Keratinocyte (primary cell): ENCODE measurements around the gene MX1. TPM values are rescaled to one million over a fixed set of nuclear protein-coding genes. Genes with fewer than 3 reads are reported as not detected.

ENCODE experiments used
- DNase-seq: peaks from one replicate; pipeline ENCODE4 v3.0.0-alpha.2; 2011; ENCODE audit warnings: low read depth, missing footprints, low spot score
- FAIRE-seq: peaks from 2 replicates; lab custom pipeline; 2011; peaks lifted over from hg19 to GRCh38; lab: Jason Lieb, UNC
- H2AFZ ChIP-seq: 2 replicates; pipeline ENCODE4 v1.6.0; 2012; ENCODE audit warnings: low read length, control low read depth, inconsistent platforms; ENCODE audit not compliant: control insufficient read depth
- H3K27ac ChIP-seq: 2 replicates; pipeline ENCODE4 v1.5.1; 2011; ENCODE audit warnings: low read length; ENCODE audit not compliant: control insufficient read depth, insufficient read depth
- H3K27me3 ChIP-seq: 3 replicates; pipeline ENCODE4 v1.6.0; 2011; ENCODE audit warnings: low read length; ENCODE audit not compliant: control insufficient read depth, insufficient read depth; ENCODE audit errors: extremely low read depth
- H3K36me3 ChIP-seq, 2 experiments: 2 replicates in 1 of 2; 3 replicates in 1 of 2; pipeline ENCODE4 v1.5.1; 2011; ENCODE audit warnings: low read length in 2 of 2, mild to moderate bottlenecking in 1 of 2; ENCODE audit not compliant: control insufficient read depth in 2 of 2, insufficient read depth in 2 of 2; ENCODE audit errors: extremely low read depth in 1 of 2
- H3K4me1 ChIP-seq: 3 replicates; pipeline ENCODE4 v1.5.1; 2011; ENCODE audit warnings: low read length; ENCODE audit not compliant: control insufficient read depth, insufficient read depth; ENCODE audit errors: extremely low read depth
- H3K4me2 ChIP-seq: 3 replicates; pipeline ENCODE4 v1.6.0; 2011; ENCODE audit warnings: low read depth, low read length; ENCODE audit not compliant: control insufficient read depth, insufficient read depth; ENCODE audit errors: extremely low read depth
- H3K4me3 ChIP-seq, 3 experiments: fragments of 200-600 bp in 1 of 3; sonication (generic) in 1 of 3; 2 replicates in 2 of 3; 3 replicates in 1 of 3; pipeline ENCODE4 v1.5.1; 2011 to 2016; ENCODE audit warnings: low read length in 3 of 3, mild to moderate bottlenecking in 3 of 3, control low read depth in 2 of 3, inconsistent platforms in 1 of 3, low read depth in 1 of 3, mixed read lengths in 1 of 3, mixed run types in 1 of 3, moderate library complexity in 1 of 3; ENCODE audit not compliant: control insufficient read depth in 2 of 3, insufficient read depth in 2 of 3; ENCODE audit errors: extremely low read depth in 1 of 3
- H3K79me2 ChIP-seq: 2 replicates; pipeline ENCODE4 v1.6.0; 2012; ENCODE audit warnings: low read length; ENCODE audit not compliant: control insufficient read depth, insufficient read depth
- H3K9ac ChIP-seq: 3 replicates; pipeline ENCODE4 v1.6.0; 2011; ENCODE audit warnings: low read length; ENCODE audit not compliant: control insufficient read depth, insufficient read depth; ENCODE audit errors: extremely low read depth
- H3K9me1 ChIP-seq: 3 replicates; pipeline ENCODE4 v1.6.0; 2011; ENCODE audit warnings: low read length; ENCODE audit not compliant: control insufficient read depth, insufficient read depth; ENCODE audit errors: extremely low read depth
- H3K9me3 ChIP-seq: 2 replicates; pipeline ENCODE4 v1.5.1; 2012; ENCODE audit warnings: low read depth, low read length; ENCODE audit not compliant: control insufficient read depth
- H4K20me1 ChIP-seq: 3 replicates; pipeline ENCODE4 v1.6.0; 2011; ENCODE audit warnings: low read length; ENCODE audit not compliant: control insufficient read depth, insufficient read depth; ENCODE audit errors: extremely low read depth
- CTCF ChIP-seq, 3 experiments: IDR thresholded peaks in 1 of 3; conservative IDR thresholded peaks in 1 of 3; optimal IDR thresholded peaks in 1 of 3; 2 replicates in 2 of 3; 3 replicates in 1 of 3; pipeline versions ENCODE3 to v1.5.1; 2011; ENCODE audit warnings: low read length in 3 of 3, mild to moderate bottlenecking in 3 of 3, moderate library complexity in 2 of 3, control low read depth in 1 of 3, inconsistent platforms in 1 of 3; ENCODE audit not compliant: insufficient read depth in 2 of 3; ENCODE audit errors: extremely low read depth in 1 of 3
- EZH2 ChIP-seq: IDR thresholded peaks from one replicate; pipeline ENCODE4 v1.6.1; 2012; ENCODE audit warnings: inconsistent platforms, mild to moderate bottlenecking, low read length, moderate library complexity
- dilution Hi-C: fragments of 300-500 bp; cut with MboI; formaldehyde crosslinking; loops from one replicate; pipeline ENCODE4 v1.7.0; 2020; ENCODE audit warnings: low sequenced_read_pairs; ENCODE audit not compliant: extremely low pct_ligation_motif_present
- polyA plus RNA-seq, 5 experiments: library from polyadenylated mRNA; depleted of rRNA in 3 of 5; stranded (reverse) in 3 of 5; stranded (forward) in 1 of 5; unstranded in 1 of 5; fragments of >200 nt; gene quantifications; 1 replicate in 1 of 5; 2 replicates in 3 of 5; 3 replicates in 1 of 5; pipeline versions ENCODE4 v1.2.1 to v1.2.3, GENCODE V29; 2011 to 2012; ENCODE audit warnings: missing spikeins in 2 of 5, low read depth in 1 of 5, low replicate concordance in 1 of 5

MX1 gene
- polyA plus RNA-seq, 1 donor (not counting 4 experiments of a cell fraction or from before 2014, with no cell fraction given): 151 TPM

DNA sequence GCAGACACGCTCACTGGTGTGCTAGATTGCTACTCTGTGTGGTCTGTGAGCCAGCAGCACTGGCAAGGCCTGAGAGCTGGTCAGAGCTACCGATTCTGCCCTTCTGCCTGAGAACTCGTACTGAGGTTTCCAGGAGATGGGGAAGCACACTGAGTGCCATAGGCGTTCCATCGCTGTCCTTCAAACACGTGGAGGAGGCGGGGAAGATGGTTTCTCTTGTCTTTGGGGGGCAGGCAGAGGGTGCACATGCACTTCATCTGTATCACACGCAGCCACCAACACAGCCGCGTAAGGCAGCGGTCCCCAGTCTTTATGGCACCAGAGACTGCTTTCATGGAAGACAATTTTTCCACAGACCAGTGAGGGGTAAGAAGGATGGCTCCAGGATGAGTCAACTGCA, 23.8 kb upstream of the MX1 start:
- Histone ChIP-seq H4K20me1 (no peaks in the 10 kb centered on the region), H3K27ac (no peak overlapping the region), H3K9me3 (no peaks in the 10 kb centered on the region), H3K4me2 (no peak overlapping the region), H3K9ac (no peak overlapping the region), H3K4me3 (no peak overlapping the region), H3K9me1 (no peaks in the 10 kb centered on the region), H3K36me3 (no peaks in the 10 kb centered on the region), H3K4me1 (no peaks in the 10 kb centered on the region), H2AFZ (no peak overlapping the region), H3K79me2 (no peaks in the 10 kb centered on the region), H3K27me3 (peaks cover 6% of the 10 kb centered on the region)
- TF ChIP-seq CTCF (optimal IDR thresholded peaks at IDR 0.05 in 1 of 3, IDR thresholded peaks at IDR 0.05 in 1 of 3, conservative IDR thresholded peaks at IDR 0.05 in 1 of 3; ENCODE audit: extremely low read depth in 1 of 3, insufficient read depth in 2 of 3, low read length in 3 of 3) (no peak), EZH2 (no peak)
- DNase-seq (no peak), FAIRE-seq (no peak)
- dilution Hi-C loops: no loop called here

DNA sequence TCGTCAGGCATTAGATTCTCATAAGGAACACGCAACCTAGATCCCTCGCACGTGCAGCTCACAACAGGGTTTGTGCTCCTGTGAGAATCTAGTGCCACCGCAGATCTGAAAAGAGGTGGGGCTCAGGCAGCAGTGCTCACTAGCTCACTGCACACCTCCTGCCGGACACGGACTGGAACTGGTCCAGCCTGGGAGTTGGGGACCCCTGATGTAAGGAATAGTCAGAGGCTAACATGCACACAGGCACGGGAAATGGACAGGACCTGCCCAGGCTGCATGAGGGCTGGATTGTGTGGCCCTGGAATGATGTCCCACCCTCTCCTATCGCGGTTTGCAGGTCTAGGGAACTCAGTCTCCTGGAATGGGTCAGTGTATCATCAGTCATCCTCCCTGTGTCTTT, 23.2 kb upstream of the MX1 start:
- Histone ChIP-seq H3K4me3 (no peak overlapping the region), H3K36me3 (no peaks in the 10 kb centered on the region), H3K9ac (no peak overlapping the region), H3K27me3 (peaks cover 3% of the 10 kb centered on the region), H3K27ac (no peak overlapping the region), H4K20me1 (no peaks in the 10 kb centered on the region), H3K79me2 (no peaks in the 10 kb centered on the region), H2AFZ (no peak overlapping the region), H3K9me1 (no peaks in the 10 kb centered on the region), H3K4me2 (no peak overlapping the region), H3K9me3 (no peaks in the 10 kb centered on the region), H3K4me1 (no peaks in the 10 kb centered on the region)
- TF ChIP-seq EZH2 (no peak), CTCF (optimal IDR thresholded peaks at IDR 0.05 in 1 of 3, IDR thresholded peaks at IDR 0.05 in 1 of 3, conservative IDR thresholded peaks at IDR 0.05 in 1 of 3; ENCODE audit: extremely low read depth in 1 of 3, insufficient read depth in 2 of 3, low read length in 3 of 3) (no peak)
- no peak for DNase-seq
- FAIRE-seq: no peak
- dilution Hi-C loops: no loop called here
